ENCODE measurements around the gene NSMCE1. TPM values are rescaled to one million over a fixed set of nuclear protein-coding genes. Genes with fewer than 3 reads are reported as not detected.

NSMCE1 gene
- total RNA-seq, 4 donors from 2014 or later = 22.4 to 92.4 (median 29.5) TPM

- 85 to 88% methylated on average over 4 of the region's 12 CpGs for WGBS, 2 donors
- no peak overlapping the region for H3K4me3 ChIP-seq
Observed at GRCh38 chr16:27190316-27190871, 78.2 kb downstream of the NSMCE1 start.

GRCh38 chr16:27189335-27189972, 79.1 kb downstream of the NSMCE1 start:
- 68 to 90% methylated on average over 2 to 3 of the region's 13 CpGs for WGBS, 2 donors
- H3K4me1 ChIP-seq = no peaks in the 10 kb centered on the region
- TF ChIP-seq CTCF (IDR thresholded peaks at IDR 0.05) (no peak), POLR2A (IDR thresholded peaks at IDR 0.05) (no peak)
- H3K27ac ChIP-seq = no peak overlapping the region
- intact Hi-C loops (cut with DNase I) = no loop called here
- no peaks in the 10 kb centered on the region for H3K36me3 ChIP-seq
- no peaks in the 10 kb centered on the region for H3K9me3 ChIP-seq
- H3K4me3 ChIP-seq = no peak overlapping the region
- no peak for DNase-seq
- peaks cover 0 to 20% (median 0%) of the 10 kb centered on the region in 4 donors for H3K27me3 ChIP-seq

More at GRCh38 chr16:27190316-27190871, 78.2 kb downstream of the NSMCE1 start:
- no peak for TF ChIP-seq CTCF (IDR thresholded peaks at IDR 0.05)
- TF ChIP-seq POLR2A (IDR thresholded peaks at IDR 0.05) = no peak
- DNase-seq = no peak
- Histone ChIP-seq H3K9me3 (no peaks in the 10 kb centered on the region), H3K4me1 (no peaks in the 10 kb centered on the region), H3K27me3 (peaks cover 0 to 20% (median 0%) of the 10 kb centered on the region in 4 donors), H3K27ac (no peak overlapping the region), H3K36me3 (no peaks in the 10 kb centered on the region)
- intact Hi-C loops (cut with DNase I) = no loop called here

GRCh38 chr16:27188633-27189032, 79.9 kb downstream of the NSMCE1 start:
- intact Hi-C loops (cut with DNase I) = no loop called here
- no peaks in the 10 kb centered on the region for H3K36me3 ChIP-seq
- 60 to 83% methylated on average over 1 to 2 of the region's 2 CpGs for WGBS, 2 donors
- TF ChIP-seq CTCF (IDR thresholded peaks at IDR 0.05) (no peak), POLR2A (IDR thresholded peaks at IDR 0.05) (no peak)
- H3K4me1 ChIP-seq = no peaks in the 10 kb centered on the region
- H3K27me3 ChIP-seq = peaks cover 0 to 20% (median 0%) of the 10 kb centered on the region in 4 donors
- H3K9me3 ChIP-seq = no peaks in the 10 kb centered on the region
- no peak for DNase-seq
- H3K4me3 ChIP-seq = no peak overlapping the region
- H3K27ac ChIP-seq = no peak overlapping the region

- Histone ChIP-seq H3K36me3 (no peaks in the 10 kb centered on the region), H3K27ac (no peak overlapping the region), H3K9me3 (peaks cover 0 to 4% (median 0%) of the 10 kb centered on the region in 3 donors), H3K27me3 (peaks cover 0 to 20% (median 0%) of the 10 kb centered on the region in 4 donors), H3K4me3 (no peak overlapping the region), H3K4me1 (no peaks in the 10 kb centered on the region)
- 92 to 93% methylated on average over 1 of the region's 1 CpG for WGBS, 2 donors
- intact Hi-C loops (cut with DNase I) = no loop called here
- no peak for DNase-seq
- TF ChIP-seq POLR2A (IDR thresholded peaks at IDR 0.05) (no peak), CTCF (IDR thresholded peaks at IDR 0.05) (no peak)
Observed at GRCh38 chr16:27185776-27186130, 82.8 kb downstream of the NSMCE1 start.

GRCh38 chr16:27182906-27183405, 85.6 kb downstream of the NSMCE1 start:
- H3K4me1 ChIP-seq = peaks cover 0 to 10% (median 0%) of the 10 kb centered on the region in 3 donors
- no peak overlapping the region for H3K27ac ChIP-seq
- intact Hi-C loops (cut with DNase I) = no loop called here
- H3K4me3 ChIP-seq = no peak overlapping the region
- no peaks in the 10 kb centered on the region for H3K36me3 ChIP-seq
- no peaks in the 10 kb centered on the region for H3K27me3 ChIP-seq
- peaks cover 0 to 4% (median 0%) of the 10 kb centered on the region in 3 donors for H3K9me3 ChIP-seq
- TF ChIP-seq POLR2A (IDR thresholded peaks at IDR 0.05) = no peak
- no peak for TF ChIP-seq CTCF (IDR thresholded peaks at IDR 0.05)
- 79 to 84% methylated on average over 7 of the region's 7 CpGs for WGBS, 2 donors
- DNase-seq = no peak

All from esophagus squamous epithelium (tissue), 5 donors.